Liver (tissue), 9 donors: Measurements from ENCODE around the gene P4HA2. TPM values are rescaled to one million over a fixed set of nuclear protein-coding genes. Genes with fewer than 3 reads are reported as not detected.

ENCODE experiments used
- DNase-seq: peaks from one replicate; pipeline ENCODE4 v3.0.0-alpha.2; 2017; ENCODE audit warnings: low spot score
- H3K27ac ChIP-seq, 2 donors: one replicate each; pipeline ENCODE4 v1.7.0; 2013; ENCODE audit warnings: inconsistent platforms in 2 of 2, low read length in 2 of 2, control low read depth in 1 of 2, low read depth in 1 of 2, mild to moderate bottlenecking in 1 of 2
- H3K27me3 ChIP-seq, 4 donors: one replicate each; pipeline versions ENCODE4 v1.6.1 to v1.7.0; 2013; ENCODE audit warnings: low read length in 3 of 4, inconsistent platforms in 1 of 4, mild to moderate bottlenecking in 1 of 4, moderate library complexity in 1 of 4; ENCODE audit not compliant: control insufficient read depth in 4 of 4, insufficient read depth in 4 of 4
- H3K36me3 ChIP-seq, 4 donors: one replicate each; pipeline versions ENCODE4 v1.6.1 to v1.7.0; 2013; ENCODE audit warnings: low read length in 3 of 4, mild to moderate bottlenecking in 3 of 4, low read depth in 1 of 4, moderate library complexity in 1 of 4; ENCODE audit not compliant: control insufficient read depth in 4 of 4, insufficient read depth in 3 of 4
- H3K4me1 ChIP-seq, 4 donors: one replicate each; pipeline versions ENCODE4 v1.6.1 to v1.7.0; 2013; ENCODE audit warnings: low read length in 3 of 4, mild to moderate bottlenecking in 3 of 4, moderate library complexity in 1 of 4; ENCODE audit not compliant: control insufficient read depth in 4 of 4, insufficient read depth in 4 of 4
- H3K4me3 ChIP-seq, 3 donors: one replicate each; pipeline versions ENCODE4 v1.6.1 to v1.7.0; 2013; ENCODE audit warnings: low read length in 3 of 3, control low read depth in 1 of 3, low read depth in 1 of 3, mild to moderate bottlenecking in 1 of 3
- H3K9ac ChIP-seq, 2 donors: one replicate each; pipeline ENCODE4 v1.7.0; 2013; ENCODE audit warnings: low read length in 2 of 2, mild to moderate bottlenecking in 2 of 2, moderate library complexity in 2 of 2, control low read depth in 1 of 2, low read depth in 1 of 2
- H3K9me3 ChIP-seq, 4 donors: one replicate each; pipeline versions ENCODE4 v1.6.1 to v1.7.0; 2013; ENCODE audit warnings: low read length in 3 of 4; ENCODE audit not compliant: control insufficient read depth in 4 of 4
- ATF3 ChIP-seq: IDR thresholded peaks from 2 replicates; pipeline ENCODE4 v1.6.1; 2016; ENCODE audit warnings: antibody characterized with exemption
- CTCF ChIP-seq: fragments of 150-350 bp; IDR thresholded peaks from 2 replicates; pipeline ENCODE4 v1.5.1; 2017; ENCODE audit warnings: improper control_type of control experiment, low read depth, low read length; ENCODE audit not compliant: missing input control
- EGR1 ChIP-seq, 2 donors: IDR thresholded peaks; 2 replicates each; pipeline ENCODE4 v1.6.1; 2016 to 2018; ENCODE audit warnings: antibody characterized with exemption in 2 of 2, low read depth in 2 of 2
- FOXA1 ChIP-seq: IDR thresholded peaks from 2 replicates; pipeline ENCODE4 v1.6.1; 2016; ENCODE audit warnings: antibody characterized with exemption
- FOXA2 ChIP-seq: IDR thresholded peaks from 2 replicates; pipeline ENCODE4 v1.6.1; 2016; ENCODE audit warnings: antibody characterized with exemption
- GABPA ChIP-seq, 2 donors: IDR thresholded peaks in 1 of 2; conservative IDR thresholded peaks in 1 of 2; 2 replicates each; pipeline ENCODE4 v1.6.1; 2016; ENCODE audit warnings: antibody characterized with exemption in 2 of 2, mild to moderate bottlenecking in 1 of 2, moderate library complexity in 1 of 2
- HNF4A ChIP-seq, 2 donors: conservative IDR thresholded peaks; 2 replicates each; pipeline ENCODE4 v1.6.1; 2016; ENCODE audit warnings: antibody characterized with exemption in 2 of 2, mild to moderate bottlenecking in 2 of 2
- HNF4G ChIP-seq: IDR thresholded peaks from 2 replicates; pipeline ENCODE4 v1.6.1; 2016; ENCODE audit warnings: antibody characterized with exemption
- JUND ChIP-seq, 2 donors: IDR thresholded peaks; 2 replicates each; pipeline ENCODE4 v1.6.1; 2016; ENCODE audit warnings: antibody characterized with exemption in 2 of 2
- NR2F2 ChIP-seq: IDR thresholded peaks from 2 replicates; pipeline ENCODE4 v1.6.1; 2016; ENCODE audit warnings: antibody characterized with exemption
- RAD21 ChIP-seq, 2 donors: IDR thresholded peaks; 2 replicates each; pipeline ENCODE4 v1.6.1; 2016; ENCODE audit warnings: antibody characterized with exemption in 2 of 2, mild to moderate bottlenecking in 2 of 2
- REST ChIP-seq: IDR thresholded peaks from 2 replicates; pipeline ENCODE4 v1.6.1; 2016; ENCODE audit warnings: antibody characterized with exemption, mild to moderate bottlenecking
- RXRA ChIP-seq, 2 donors: IDR thresholded peaks; 2 replicates each; pipeline ENCODE4 v1.6.1; 2017 to 2018; ENCODE audit warnings: antibody characterized with exemption in 2 of 2, mild to moderate bottlenecking in 1 of 2
- SP1 ChIP-seq: IDR thresholded peaks from 2 replicates; pipeline ENCODE4 v1.6.1; 2018; ENCODE audit warnings: antibody characterized with exemption, mild to moderate bottlenecking
- TAF1 ChIP-seq: conservative IDR thresholded peaks from 2 replicates; pipeline ENCODE4 v1.6.1; 2016; ENCODE audit warnings: antibody characterized with exemption, mild to moderate bottlenecking
- YY1 ChIP-seq: IDR thresholded peaks from 2 replicates; pipeline ENCODE4 v1.6.1; 2016; ENCODE audit warnings: antibody characterized with exemption, mild to moderate bottlenecking
- WGBS: extraction: QIAGEN DNeasy Blood & Tissue Kit; methylation state at CpG from one replicate; pipeline ENCODE4 v1.1.7; 2013; 5-methylcytosine and 5-hydroxymethylcytosine counted together
- polyA plus RNA-seq, 2 donors: library from polyadenylated mRNA; stranded (reverse) in 1 of 2; unstranded in 1 of 2; fragments of 200-250 nt in 1 of 2; fragments of >200 nt in 1 of 2; fragmentation: Nextera tagmentation in 1 of 2; extraction: Ambion mirVana in 1 of 2; gene quantifications; one replicate each; pipeline versions ENCODE4 v1.2.1 to v1.2.3, GENCODE V29; 2013 to 2015
- total RNA-seq, 2 donors: library from RNA; depleted of rRNA; stranded (reverse); fragments of >200 nt; gene quantifications; one replicate each; pipeline ENCODE4 v1.2.3, GENCODE V29; 2014
- TF ChIP-seq, protein P1 (sequence below): IDR thresholded peaks from 2 replicates; pipeline ENCODE4 v1.6.1; 2016; ENCODE audit warnings: antibody characterized with exemption
- TF ChIP-seq, protein P2 (sequence below): IDR thresholded peaks from 2 replicates; pipeline ENCODE4 v1.6.1; 2016; ENCODE audit warnings: antibody characterized with exemption
- donor health status: healthy.
- donor health status: healthy.
- donor health status: healthy.
- donor health status: healthy.
- donor health status: healthy.

P4HA2 gene
- total and polyA plus RNA-seq, 4 donors = 4.6 to 7.9 (median 6.1) TPM

DNA sequence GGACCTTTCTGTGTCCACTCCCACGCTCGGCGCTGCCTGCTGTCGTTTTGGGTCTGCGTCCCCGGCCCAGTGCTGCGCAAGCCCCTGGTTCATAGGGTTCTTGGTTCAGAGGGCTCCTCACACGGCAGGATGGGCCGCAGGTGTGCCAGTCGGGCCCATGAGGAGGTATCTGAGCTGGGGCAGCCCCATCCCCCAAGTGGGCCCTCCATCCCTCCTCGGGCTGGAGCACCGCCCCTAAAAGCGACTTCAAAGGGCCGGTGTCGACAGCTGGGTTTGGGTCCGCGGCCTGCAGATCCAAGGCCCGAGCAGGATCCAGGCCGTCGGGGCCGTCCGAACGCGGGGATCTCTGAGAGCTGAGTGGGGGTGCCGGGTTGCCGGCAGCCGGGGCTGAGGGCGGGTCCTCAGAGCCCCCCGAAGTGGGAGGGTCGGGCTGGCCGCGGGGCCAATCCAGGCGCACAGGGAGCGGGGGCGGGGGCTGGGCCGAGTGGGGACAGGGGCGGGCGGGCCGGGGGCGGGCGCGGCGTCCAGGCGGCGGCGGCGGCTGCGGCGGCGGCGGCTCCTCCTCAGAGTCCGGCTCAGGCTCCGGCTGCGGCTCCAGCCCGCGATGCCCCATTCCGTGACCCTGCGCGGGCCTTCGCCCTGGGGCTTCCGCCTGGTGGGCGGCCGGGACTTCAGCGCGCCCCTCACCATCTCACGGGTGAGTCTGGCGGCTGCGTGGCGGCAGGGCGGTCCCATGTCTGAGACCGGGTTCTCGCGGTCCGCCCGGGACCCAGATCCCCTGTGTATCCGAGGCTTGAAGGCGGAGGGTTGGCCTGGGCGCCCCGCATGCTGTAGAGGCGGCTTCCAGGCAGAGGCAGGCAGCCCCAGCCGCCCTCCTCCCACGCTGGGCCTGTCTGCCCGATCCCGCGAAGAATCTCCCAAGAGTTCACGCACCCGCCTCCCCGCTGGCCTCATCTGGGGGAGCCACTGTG, 29.8 kb upstream of the P4HA2 start, which contains the start of gene PDLIM4:
PDLIM4 (plus strand) TSS at position 566 of the 971 bp plus-strand sequence; CDS start at position 605, 39 bp downstream.
- no peaks in the 10 kb centered on the region for H3K36me3 ChIP-seq
- no peaks in the 10 kb centered on the region for H3K27me3 ChIP-seq
- peaks cover 0 to 4% (median 1%) of the 10 kb centered on the region in 4 donors for H3K4me1 ChIP-seq
- H3K4me3 ChIP-seq = peak within 1 kb of the TSS in 1 of 3 donors; percentile 11
- H3K9me3 ChIP-seq = no peaks in the 10 kb centered on the region
- no peak for TF ChIP-seq FOXA2
- TF ChIP-seq, protein P1, sequence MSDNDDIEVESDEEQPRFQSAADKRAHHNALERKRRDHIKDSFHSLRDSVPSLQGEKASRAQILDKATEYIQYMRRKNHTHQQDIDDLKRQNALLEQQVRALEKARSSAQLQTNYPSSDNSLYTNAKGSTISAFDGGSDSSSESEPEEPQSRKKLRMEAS = no peak
- no peak for TF ChIP-seq JUND (IDR thresholded peaks at IDR 0.05)
- no peak for TF ChIP-seq EGR1 (IDR thresholded peaks at IDR 0.05; ENCODE audit: low read depth in 2 of 2)
- no peak for TF ChIP-seq ATF3
- TF ChIP-seq RAD21 (IDR thresholded peaks at IDR 0.05) = no peak
- no peak for TF ChIP-seq GABPA (IDR thresholded peaks at IDR 0.05 in 1 of 2, conservative IDR thresholded peaks at IDR 0.05 in 1 of 2)
- TF ChIP-seq TAF1 = no peak
- TF ChIP-seq HNF4A (conservative IDR thresholded peaks at IDR 0.05) = no peak
- TF ChIP-seq, protein P2, sequence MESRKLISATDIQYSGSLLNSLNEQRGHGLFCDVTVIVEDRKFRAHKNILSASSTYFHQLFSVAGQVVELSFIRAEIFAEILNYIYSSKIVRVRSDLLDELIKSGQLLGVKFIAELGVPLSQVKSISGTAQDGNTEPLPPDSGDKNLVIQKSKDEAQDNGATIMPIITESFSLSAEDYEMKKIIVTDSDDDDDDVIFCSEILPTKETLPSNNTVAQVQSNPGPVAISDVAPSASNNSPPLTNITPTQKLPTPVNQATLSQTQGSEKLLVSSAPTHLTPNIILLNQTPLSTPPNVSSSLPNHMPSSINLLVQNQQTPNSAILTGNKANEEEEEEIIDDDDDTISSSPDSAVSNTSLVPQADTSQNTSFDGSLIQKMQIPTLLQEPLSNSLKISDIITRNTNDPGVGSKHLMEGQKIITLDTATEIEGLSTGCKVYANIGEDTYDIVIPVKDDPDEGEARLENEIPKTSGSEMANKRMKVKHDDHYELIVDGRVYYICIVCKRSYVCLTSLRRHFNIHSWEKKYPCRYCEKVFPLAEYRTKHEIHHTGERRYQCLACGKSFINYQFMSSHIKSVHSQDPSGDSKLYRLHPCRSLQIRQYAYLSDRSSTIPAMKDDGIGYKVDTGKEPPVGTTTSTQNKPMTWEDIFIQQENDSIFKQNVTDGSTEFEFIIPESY = no peak
- no peak for TF ChIP-seq SP1
- TF ChIP-seq YY1 = no peak
- TF ChIP-seq HNF4G = no peak
- no peak for TF ChIP-seq CTCF
- TF ChIP-seq REST = no peak
- no peak for TF ChIP-seq NR2F2
- no peak for TF ChIP-seq FOXA1
- TF ChIP-seq RXRA (IDR thresholded peaks at IDR 0.05) = no peak
- no peak within 1 kb of the TSS for H3K9ac ChIP-seq
- DNase-seq = peak; percentile 38
- peak within 1 kb of the TSS in 1 of 2 donors; percentile 53 for H3K27ac ChIP-seq
- 27% methylated on average over 88 of the region's 88 CpGs for WGBS
